ENCODE measurements around the gene CHMP1B.
"Not testable (repeated sequence)": the region's sequence is repeated elsewhere in the genome, so short reads cannot be mapped to it uniquely, and the experiment has no call there.

Gene CHMP1B

DNA sequence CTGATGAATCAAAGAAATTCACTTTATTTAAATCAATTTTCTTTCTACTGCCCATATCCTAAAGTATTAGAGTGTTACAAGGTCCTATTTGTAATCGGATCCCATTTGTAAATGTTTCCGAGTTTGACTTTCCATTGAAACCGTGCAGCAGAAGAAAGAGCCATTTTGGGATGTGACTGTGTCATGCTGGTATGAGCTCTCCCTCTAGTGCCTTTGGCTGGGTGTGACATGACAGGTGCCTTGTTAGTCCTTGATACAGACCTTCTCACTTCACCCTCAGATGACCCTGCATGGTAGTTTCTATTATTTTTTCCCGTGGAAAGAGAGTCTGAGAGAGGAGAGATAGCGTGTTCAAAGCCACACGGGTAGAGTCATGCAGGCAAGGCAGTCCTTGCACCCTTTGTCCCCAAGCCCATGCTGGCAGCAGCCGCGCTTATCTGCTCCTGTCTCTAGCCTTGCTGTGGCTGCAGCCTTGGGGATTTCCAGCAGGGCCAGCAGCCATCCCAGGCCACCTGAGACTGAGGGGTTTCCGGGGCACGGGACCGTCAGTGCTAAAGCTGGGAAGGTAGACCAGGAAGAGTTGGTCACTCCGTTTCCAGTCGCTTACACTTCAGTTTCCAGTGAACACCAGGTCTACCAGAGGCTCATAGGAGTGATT lies 21.4 kb downstream of the CHMP1B start:
- DNase-seq, result peak in 1 of 2 donors; percentile 27

- no peak for DNase-seq
Measured at GRCh38 chr18:11873670-11874340, 22.6 kb downstream of the CHMP1B start.

DNA sequence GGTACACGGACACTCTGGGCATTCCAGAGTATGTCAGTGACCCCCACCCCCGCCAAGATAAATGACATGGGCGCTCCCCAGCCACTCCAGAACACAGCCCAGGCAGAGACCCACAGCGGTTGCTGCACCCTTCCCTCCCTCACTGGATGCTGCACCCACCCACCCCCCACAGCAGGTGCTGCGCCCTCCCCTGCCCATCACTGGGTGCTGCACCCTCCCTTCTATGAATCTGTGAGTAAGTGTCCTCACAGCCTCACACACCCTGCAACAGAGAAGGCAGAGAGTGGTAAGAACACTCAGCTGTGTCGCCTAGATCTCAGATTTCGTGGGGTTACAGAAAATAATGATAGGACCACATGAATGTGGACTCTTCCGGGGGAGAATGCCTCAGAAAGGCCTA lies 23.5 kb downstream of the CHMP1B start:
- no peak for DNase-seq

DNA sequence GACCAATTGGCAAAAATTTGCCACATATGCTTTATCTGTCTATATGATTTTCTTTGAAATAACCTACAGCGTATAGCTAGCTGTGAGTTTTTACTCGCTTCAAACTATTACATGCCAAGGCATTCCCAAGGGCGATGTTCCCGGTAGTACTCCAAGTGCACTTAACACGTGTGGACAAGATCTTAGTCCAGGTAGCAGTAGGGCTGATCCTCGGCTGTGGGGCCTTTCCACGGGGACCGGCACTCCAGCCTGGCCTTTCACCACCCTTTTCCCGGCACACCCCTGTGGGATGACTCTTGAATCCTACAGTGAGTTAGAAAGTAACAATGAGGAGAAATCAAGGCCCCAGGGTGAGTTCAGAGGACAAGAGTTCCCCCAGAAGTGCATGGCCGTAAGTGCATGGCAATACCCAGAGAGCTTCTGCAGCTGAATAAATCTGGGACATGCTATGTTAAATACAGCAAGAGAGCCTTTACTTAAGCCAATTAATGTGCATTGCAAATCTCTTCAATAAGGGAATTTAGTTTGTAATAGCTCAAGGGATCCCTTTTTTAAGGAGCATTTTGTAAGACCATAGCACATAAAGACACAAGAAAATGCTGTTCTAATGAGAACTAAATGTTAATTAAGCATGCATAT lies 26.4 kb downstream of the CHMP1B start:
- DNase-seq, result no peak

GRCh38 chr18:11880586-11881304 lies 29.5 kb downstream of the CHMP1B start:
- DNase-seq, result no peak

DNA sequence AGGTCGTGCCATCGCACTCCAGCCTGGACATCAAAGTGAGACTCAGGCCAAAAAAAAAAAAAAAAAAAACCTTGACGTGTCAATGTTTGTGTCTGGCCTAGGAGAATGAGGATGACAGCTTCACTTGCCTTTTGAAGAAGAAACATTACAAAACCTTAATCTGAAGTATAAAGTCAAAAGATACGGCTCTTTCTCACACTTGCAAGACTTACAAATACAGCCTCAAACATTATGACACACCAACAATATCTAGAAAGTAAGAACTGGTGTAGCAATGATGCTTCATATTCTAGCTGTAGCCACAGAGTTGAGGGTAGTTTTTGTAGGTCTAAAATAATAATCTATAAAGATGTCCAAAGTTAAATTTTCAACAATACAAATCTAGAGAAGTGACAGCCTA lies 31.4 kb downstream of the CHMP1B start:
- no peak for DNase-seq

DNA sequence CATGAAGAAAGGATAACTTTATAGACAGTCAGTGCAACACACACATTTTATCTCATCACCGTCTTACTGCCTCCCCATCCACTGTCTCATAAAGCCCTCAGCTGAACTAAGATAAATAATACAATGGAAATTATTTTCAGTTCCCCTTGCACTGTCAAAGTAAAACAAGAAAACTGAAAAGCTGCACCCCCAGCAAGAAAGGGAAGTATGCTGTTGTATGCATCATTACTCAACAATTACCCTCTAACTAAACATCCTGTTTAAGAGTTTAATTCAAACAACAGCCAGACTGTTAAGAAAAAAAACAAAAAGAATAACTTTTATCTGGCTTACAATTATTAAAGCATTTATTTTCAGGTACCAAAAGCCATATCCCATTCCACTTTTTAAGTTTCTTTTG lies 31.9 kb downstream of the CHMP1B start:
- DNase-seq, result peak; percentile 14 to 32

DNA sequence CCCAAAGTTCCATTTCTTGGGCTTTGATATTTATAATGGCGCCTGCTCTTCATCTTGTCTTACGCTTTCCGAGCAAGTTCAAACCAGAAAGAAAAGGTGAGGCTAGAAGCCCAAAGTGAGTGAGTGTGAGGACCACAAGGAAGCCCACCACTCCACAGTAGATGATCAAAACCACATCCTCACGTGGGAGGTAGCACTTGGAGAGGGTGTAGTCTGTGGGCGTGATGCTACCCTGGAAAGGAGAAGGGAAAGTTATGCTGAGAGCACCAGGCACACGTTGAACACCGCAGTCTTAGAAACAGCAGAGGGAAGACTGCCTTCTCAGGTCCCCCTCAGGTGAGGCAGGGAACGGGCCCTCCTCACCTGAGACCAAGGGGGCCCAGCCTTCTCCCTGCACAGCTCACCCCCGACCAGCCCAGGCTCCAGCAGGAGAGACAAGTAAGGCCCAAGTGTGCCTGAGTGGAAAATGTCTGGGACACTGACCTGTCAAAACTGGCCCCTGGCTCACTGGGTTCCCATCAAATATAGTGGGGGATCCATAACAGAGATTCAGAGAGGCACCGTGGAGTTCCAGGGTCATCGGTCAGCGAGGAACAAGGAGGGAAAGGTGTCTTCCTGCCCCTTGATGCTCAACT lies 33.3 kb downstream of the CHMP1B start:
- no peak for DNase-seq

- DNase-seq, result peak in 1 of 2 donors; percentile 13
Measured at GRCh38 chr18:11885278-11885947, 34.2 kb downstream of the CHMP1B start.

GRCh38 chr18:11886577-11887110 lies 35.4 kb downstream of the CHMP1B start:
- no peak for DNase-seq

DNA sequence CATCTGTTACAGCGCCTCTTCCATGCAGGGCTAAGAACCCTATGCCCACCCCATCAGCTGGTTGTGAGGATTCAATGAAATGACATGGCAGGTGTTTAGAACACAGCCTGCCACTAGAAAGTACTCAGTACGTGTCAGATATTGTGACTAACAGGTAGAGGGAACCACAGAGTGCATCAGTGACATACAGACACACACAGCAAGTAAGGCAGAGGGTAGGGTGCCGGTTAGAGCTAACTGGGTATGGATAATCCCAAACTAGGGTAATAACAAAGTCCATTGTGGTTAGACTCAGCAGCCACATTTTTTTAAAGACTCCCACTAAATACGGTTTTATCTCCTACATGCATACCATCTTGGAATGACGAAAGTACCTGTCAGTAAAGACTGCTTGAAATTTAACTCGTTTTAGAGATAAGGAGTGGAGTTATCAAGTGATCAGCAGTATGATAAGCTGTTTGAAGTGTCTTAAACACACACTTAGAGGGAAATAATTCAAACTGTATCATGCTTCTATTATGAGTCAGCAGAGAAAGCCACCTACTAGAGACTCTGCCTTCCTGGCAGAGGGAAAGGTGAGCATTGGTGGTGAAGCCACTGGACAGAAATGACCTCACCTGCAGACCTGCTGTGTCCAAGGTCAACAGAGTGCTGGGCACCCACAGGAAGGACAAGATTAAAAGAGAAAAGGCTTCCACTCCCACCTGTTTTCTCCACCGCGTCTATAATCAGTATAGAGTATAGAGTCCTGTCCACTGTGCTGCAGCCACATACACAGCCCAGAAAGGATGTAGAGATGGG lies 36.3 kb downstream of the CHMP1B start:
- no peak for DNase-seq

- DNase-seq, result no peak
Measured at GRCh38 chr18:11888726-11889125, 37.5 kb downstream of the CHMP1B start.

DNA sequence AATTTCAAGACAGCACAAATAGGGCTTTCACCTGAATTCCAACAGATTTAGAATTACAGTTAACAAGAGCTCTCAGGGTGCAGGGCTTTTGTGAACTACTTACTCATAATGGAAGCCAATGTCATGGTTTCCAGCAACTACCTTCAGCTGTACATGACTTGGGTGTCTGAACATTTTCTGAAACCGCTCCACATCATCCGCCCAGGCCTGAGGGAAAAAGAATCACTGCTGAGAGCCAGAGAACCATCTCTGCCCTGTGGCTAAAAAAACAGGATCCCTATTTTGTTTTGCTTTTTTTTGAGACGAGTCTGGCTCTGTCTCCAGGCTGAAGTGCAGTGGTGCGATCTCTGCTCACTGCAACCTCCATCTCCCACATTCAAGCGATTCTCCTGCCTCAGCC lies 38.1 kb downstream of the CHMP1B start:
- DNase-seq, result no peak

GRCh38 chr18:11891737-11892136 lies 40.5 kb downstream of the CHMP1B start:
- no peak for DNase-seq

GRCh38 chr18:11892438-11892837 lies 41.2 kb downstream of the CHMP1B start:
- not testable (repeated sequence) for DNase-seq

DNA sequence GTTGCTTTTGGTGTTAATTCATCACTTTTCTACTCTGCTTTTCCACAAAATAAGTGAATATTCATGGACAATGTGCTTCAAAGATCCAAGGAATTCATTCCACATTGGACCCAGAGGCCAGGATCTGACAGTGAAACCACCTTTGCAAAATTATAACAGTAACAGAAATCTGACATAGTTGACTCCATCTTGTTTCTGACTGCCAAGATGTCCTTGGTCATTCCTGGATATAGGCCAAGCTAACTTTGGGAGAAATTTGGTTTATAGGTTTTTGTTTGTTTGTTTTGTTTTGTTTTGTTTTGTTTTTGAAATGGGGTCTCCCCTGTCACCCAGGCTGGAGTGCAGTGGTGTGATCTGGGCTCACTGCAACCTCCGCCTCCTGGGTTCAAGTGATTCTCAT lies 46.6 kb downstream of the CHMP1B start:
- no peak for DNase-seq

DNA sequence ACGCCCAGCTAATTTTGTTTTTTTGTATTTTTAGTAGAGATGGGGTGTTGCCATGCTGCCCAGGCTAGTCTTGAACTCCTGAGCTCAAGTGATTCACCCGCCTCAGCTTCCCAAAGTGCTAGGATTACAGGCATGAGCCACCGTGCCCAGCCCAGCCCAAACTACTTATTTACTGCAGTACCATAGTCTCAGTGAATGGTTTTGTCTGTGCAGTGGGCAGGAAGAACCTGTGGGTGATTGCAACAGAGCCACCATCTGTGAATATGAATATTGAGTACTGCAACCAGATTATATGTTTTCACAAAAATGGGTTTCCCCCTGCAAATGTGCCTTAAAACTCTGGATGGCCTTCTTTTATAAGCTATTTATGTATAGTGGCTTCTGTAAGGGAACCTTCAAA lies 47.9 kb downstream of the CHMP1B start:
- DNase-seq, result no peak

DNA sequence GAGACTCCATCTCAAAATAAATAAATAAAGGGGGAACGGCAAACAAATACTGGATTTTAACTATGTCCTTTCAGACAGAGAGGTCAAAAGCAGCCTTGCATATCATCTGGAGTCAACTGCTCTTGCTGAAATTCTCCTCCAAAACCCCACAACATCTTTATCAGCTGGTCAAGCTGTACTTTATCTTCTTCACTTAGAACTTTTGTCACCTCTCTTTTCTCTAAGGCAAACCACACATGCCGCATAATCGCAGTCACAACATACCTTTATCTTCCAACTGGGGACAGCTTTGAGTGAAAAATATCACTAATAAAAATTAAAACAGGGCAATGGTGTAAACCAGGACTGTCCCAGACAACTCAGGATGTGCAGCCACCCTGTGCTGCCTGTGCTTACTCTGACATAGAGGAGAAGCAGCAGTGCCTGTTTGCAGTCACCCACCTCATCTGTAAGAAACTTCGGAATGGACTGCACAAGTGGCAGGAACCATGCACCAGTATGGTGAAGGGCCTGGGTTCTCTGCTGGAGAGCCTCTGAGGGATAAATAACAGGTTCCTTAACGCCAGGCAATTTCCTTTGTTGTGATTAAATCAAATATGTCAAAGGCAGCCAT lies 50.7 kb downstream of the CHMP1B start:
- DNase-seq, result no peak

DNA sequence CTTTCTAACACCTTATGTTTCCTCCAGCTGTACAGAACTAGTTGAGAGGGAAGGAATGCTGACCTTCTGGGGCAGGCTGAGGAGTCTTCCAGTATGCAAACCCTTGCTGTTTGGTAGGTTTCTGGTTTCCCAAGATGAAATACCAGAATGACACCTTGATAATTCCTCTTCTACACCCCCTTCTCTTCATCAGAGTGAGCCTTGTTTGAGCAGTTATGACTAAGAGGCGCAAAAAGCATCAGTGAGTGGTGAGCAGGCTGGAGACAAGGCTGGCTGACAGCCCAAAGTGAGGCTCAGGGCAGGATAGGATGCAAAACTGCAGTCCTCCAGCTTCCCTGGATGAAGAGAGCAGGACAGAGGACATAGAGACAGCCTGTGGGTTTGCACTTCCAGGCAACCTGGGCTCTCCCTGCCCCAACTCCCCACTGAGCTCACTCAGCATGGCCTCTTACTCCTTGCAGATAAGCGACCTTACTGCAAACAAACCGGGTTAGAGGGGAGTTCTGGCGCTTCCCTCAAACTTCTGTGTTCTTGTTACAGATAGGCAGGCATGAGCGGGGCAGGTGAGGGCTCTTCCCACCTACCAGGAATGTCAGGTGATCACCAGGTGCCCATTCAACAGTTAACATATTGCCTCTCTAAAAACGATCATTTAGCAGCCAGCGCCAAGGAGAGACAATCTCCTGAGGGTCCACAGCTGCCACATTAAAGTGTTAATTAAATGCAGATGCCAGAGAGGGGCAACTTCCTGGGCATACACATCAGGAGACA lies 51.5 kb downstream of the CHMP1B start:
- DNase-seq, result no peak
